T-helper 1 cell treated with Interleukin-12 subunit alpha and Interleukin-12 subunit beta and Interleukin-4 antibody, amounts not matched to agents 30 ng/mL and 1 ng/mL, for 36 hours (primary cell): ENCODE data around the gene CREB3L2. TPM values are rescaled to one million over a fixed set of nuclear protein-coding genes. Genes with fewer than 3 reads are reported as not detected.
"Not testable (repeated sequence)": the region's sequence is repeated elsewhere in the genome, so short reads cannot be mapped to it uniquely, and the experiment has no call there.

Source experiments
- intact Hi-C: fragments of 100-400 bp; cut with micrococcal nuclease; formaldehyde crosslinking; loops from one replicate; pipeline ENCODE4 v1.15.1; 2024
- total RNA-seq: library from RNA; stranded (reverse); gene quantifications from 2 replicates; pipeline ENCODE4 v1.2.3, GENCODE V29; 2022

Gene CREB3L2
- total RNA-seq, result 49.2 and 51.4 TPM in 2 replicates

- intact Hi-C loops, result loop anchor here (1.0 to 5.0 kb wide), 12 partner anchors 8 to 1361 kb away; partner anchors contain the start of gene ZC3HAV1
These were observed at the start of gene CREB3L2 for GRCh38 chr7:138001529-138002095. CREB3L2 (minus strand) TSS chr7:138002086; CDS start chr7:138001705, 381 bp downstream.

GRCh38 chr7:138049505-138050116, 47.7 kb upstream of the CREB3L2 start:
- intact Hi-C loops, result no loop called here

GRCh38 chr7:138047907-138048306, 46.0 kb upstream of the CREB3L2 start:
- intact Hi-C loops, result no loop called here

GRCh38 chr7:138044897-138045296, 43.0 kb upstream of the CREB3L2 start:
- intact Hi-C loops, result no loop called here

- intact Hi-C loops, result not testable (repeated sequence)
These were observed 38.2 kb upstream of the CREB3L2 start for GRCh38 chr7:138040063-138040462.

- intact Hi-C loops, result no loop called here
These were observed 34.2 kb upstream of the CREB3L2 start for GRCh38 chr7:138036135-138036534.

GRCh38 chr7:138033241-138033640, 31.4 kb upstream of the CREB3L2 start:
- intact Hi-C loops, result no loop called here

- intact Hi-C loops, result no loop called here
These were observed 30.9 kb upstream of the CREB3L2 start for GRCh38 chr7:138032770-138033169.

- intact Hi-C loops, result no loop called here
These were observed 30.3 kb upstream of the CREB3L2 start for GRCh38 chr7:138032186-138032585.

- intact Hi-C loops, result no loop called here
These were observed 28.9 kb upstream of the CREB3L2 start for GRCh38 chr7:138030679-138031351.

- intact Hi-C loops, result no loop called here
These were observed 28.1 kb upstream of the CREB3L2 start for GRCh38 chr7:138029941-138030340.

GRCh38 chr7:138029126-138029525, 27.2 kb upstream of the CREB3L2 start:
- intact Hi-C loops, result no loop called here

- intact Hi-C loops, result no loop called here
These were observed 25.2 kb upstream of the CREB3L2 start for GRCh38 chr7:138027100-138027499.

GRCh38 chr7:138025215-138026186, 23.6 kb upstream of the CREB3L2 start:
- intact Hi-C loops, result loop anchor here (2.0 kb wide), 1 partner anchor 433 kb away; no protein-coding TSS in a partner anchor

GRCh38 chr7:138024765-138025164, 22.9 kb upstream of the CREB3L2 start:
- intact Hi-C loops, result loop anchor here (1.0 to 5.0 kb wide), 5 partner anchors 22 to 1011 kb away; partner anchors contain the start of gene CREB3L2

- intact Hi-C loops, result loop anchor here (1.0 to 5.0 kb wide), 5 partner anchors 22 to 1011 kb away; partner anchors contain the start of gene CREB3L2
These were observed 22.4 kb upstream of the CREB3L2 start for GRCh38 chr7:138024343-138024691.

GRCh38 chr7:138023618-138024342, 21.9 kb upstream of the CREB3L2 start:
- intact Hi-C loops, result loop anchor here (1.0 to 5.0 kb wide), 5 partner anchors 21 to 1012 kb away; partner anchors contain the start of gene CREB3L2

- intact Hi-C loops, result loop anchor here (5.0 kb wide), 1 partner anchor 845 kb away; no protein-coding TSS in a partner anchor
These were observed 20.0 kb upstream of the CREB3L2 start for GRCh38 chr7:138021889-138022288.

- intact Hi-C loops, result no loop called here
These were observed 16.1 kb upstream of the CREB3L2 start for GRCh38 chr7:138017992-138018391.

- intact Hi-C loops, result no loop called here
These were observed 13.2 kb upstream of the CREB3L2 start for GRCh38 chr7:138015096-138015495.
